Ovary (tissue), 3 donors: ENCODE data around the gene CUBN.

Experiments
- CTCF ChIP-seq, 3 donors: fragments of 450-650 bp in 2 of 3; fragments of 200-600 bp in 1 of 3; IDR thresholded peaks; one replicate each; pipeline versions ENCODE4 v1.5.1 to v1.8.0; 2016 to 2022; ENCODE audit warnings: antibody characterized with exemption in 3 of 3, mild to moderate bottlenecking in 1 of 3
- EP300 ChIP-seq: sonication (generic); formaldehyde crosslinking; IDR thresholded peaks from one replicate; pipeline ENCODE4 v1.6.1; 2017; ENCODE audit warnings: antibody characterized with exemption
- donor health status: DM: no; HTN: no; CAD: no.

- TF ChIP-seq CTCF (IDR thresholded peaks at IDR 0.05) = no peak
- TF ChIP-seq EP300 = no peak
These were observed 126.5 kb downstream of the CUBN start for GRCh38 chr10:17003151-17003550.
